Endothelial cell of umbilical vein (primary cell): ENCODE data around the gene RAPGEF3. TPM values are rescaled to one million over a fixed set of nuclear protein-coding genes. Genes with fewer than 3 reads are reported as not detected.

ENCODE experiments used
- BruUV-seq: library from RNA; stranded (reverse); fragments of 400-500 nt; replicated peaks from 2 replicates; lab custom pipeline; 2021; lab: Mats Ljungman, UMichigan
- CTCF ChIA-PET: fragments of 300-600, 350-600 bp; sonication (Branson Sonifier 250); formaldehyde crosslinking; loops from one replicate; lab custom pipeline; 2021; ENCODE audit warnings: antibody characterized with exemption, inconsistent platforms; lab: Charles Lee
- POLR2A ChIA-PET: fragments of 300-600, 350-600 bp; sonication (Branson Sonifier 250); formaldehyde crosslinking; loops from one replicate; lab custom pipeline; 2021; ENCODE audit warnings: antibody characterized with exemption, inconsistent platforms; lab: Charles Lee
- DNase-seq: peaks from one replicate; pipeline ENCODE4 v3.0.0-alpha.2; 2011; ENCODE audit warnings: low read depth, low spot score
- FAIRE-seq: peaks from 2 replicates; lab custom pipeline; 2011; peaks lifted over from hg19 to GRCh38; lab: Jason Lieb, UNC
- H2AFZ ChIP-seq: 2 replicates; pipeline ENCODE4 v1.6.0; 2012; ENCODE audit warnings: low read depth, low read length, control low read depth, inconsistent platforms
- H3K27ac ChIP-seq: 2 replicates; pipeline ENCODE4 v1.5.1; 2011; ENCODE audit warnings: low read depth, mild to moderate bottlenecking, control low read depth, low read length, moderate library complexity; ENCODE audit not compliant: insufficient read depth
- H3K27me3 ChIP-seq, 2 experiments: 2 replicates each; pipeline versions ENCODE4 v1.6.0 to v1.6.1; 2011; ENCODE audit warnings: low read length in 2 of 2, mixed read lengths in 1 of 2; ENCODE audit not compliant: control insufficient read depth in 2 of 2, insufficient read depth in 2 of 2
- H3K36me3 ChIP-seq, 2 experiments: 2 replicates in 1 of 2; 3 replicates in 1 of 2; pipeline ENCODE4 v1.5.1; 2011; ENCODE audit warnings: low read length in 2 of 2, mild to moderate bottlenecking in 1 of 2, moderate library complexity in 1 of 2; ENCODE audit not compliant: control insufficient read depth in 2 of 2, insufficient read depth in 2 of 2; ENCODE audit errors: extremely low read depth in 1 of 2
- H3K4me1 ChIP-seq: 3 replicates; pipeline ENCODE4 v1.5.1; 2011; ENCODE audit warnings: mild to moderate bottlenecking, low read length; ENCODE audit not compliant: control insufficient read depth, insufficient read depth; ENCODE audit errors: extremely low read depth
- H3K4me2 ChIP-seq: 2 replicates; pipeline ENCODE4 v1.6.1; 2011; ENCODE audit warnings: low read length, control low read depth, mixed read lengths; ENCODE audit not compliant: insufficient read depth
- H3K4me3 ChIP-seq, 3 experiments: fragments of 200-600 bp in 1 of 3; sonication (generic), shearing (Covaris generic) in 1 of 3; replicated peaks in 1 of 3; 2 replicates each; pipeline ENCODE4 v1.5.1; 2011 to 2016; ENCODE audit warnings: control low read depth in 3 of 3, low read length in 3 of 3, mild to moderate bottlenecking in 2 of 3, inconsistent platforms in 1 of 3, low read depth in 1 of 3, moderate library complexity in 1 of 3; ENCODE audit not compliant: insufficient read depth in 1 of 3
- H3K79me2 ChIP-seq: 2 replicates; pipeline ENCODE4 v1.6.0; 2012; ENCODE audit warnings: low read length, inconsistent platforms; ENCODE audit not compliant: control insufficient read depth, insufficient read depth
- H3K9ac ChIP-seq: replicated peaks from 2 replicates; pipeline ENCODE3; 2011; ENCODE audit warnings: low read length, control low read depth; ENCODE audit not compliant: insufficient read depth; ENCODE audit errors: extremely low read depth
- H3K9me1 ChIP-seq: replicated peaks from 3 replicates; pipeline ENCODE4 v1.6.0; 2011; ENCODE audit warnings: mild to moderate bottlenecking, low read length; ENCODE audit not compliant: control insufficient read depth, insufficient read depth; ENCODE audit errors: extremely low read depth
- H3K9me3 ChIP-seq: replicated peaks from 2 replicates; pipeline ENCODE4 v1.5.1; 2012; ENCODE audit warnings: low read length, inconsistent platforms; ENCODE audit not compliant: control insufficient read depth, insufficient read depth
- H4K20me1 ChIP-seq: replicated peaks from 2 replicates; pipeline ENCODE3; 2011; ENCODE audit warnings: mild to moderate bottlenecking, low read length; ENCODE audit not compliant: control insufficient read depth, insufficient read depth; ENCODE audit errors: extremely low read depth
- EZH2 ChIP-seq: IDR thresholded peaks from 2 replicates; pipeline ENCODE4 v1.6.1; 2012; ENCODE audit warnings: borderline replicate concordance, low read depth, mild to moderate bottlenecking, moderate library complexity, low read length, inconsistent platforms; ENCODE audit not compliant: severe bottlenecking
- FOS ChIP-seq: IDR thresholded peaks from 2 replicates; pipeline ENCODE4 v1.6.1; 2011; ENCODE audit warnings: mild to moderate bottlenecking, low read length, moderate library complexity, borderline replicate concordance; ENCODE audit not compliant: insufficient read depth
- GATA2 ChIP-seq: IDR thresholded peaks from 2 replicates; pipeline ENCODE4 v1.7.0; 2011; ENCODE audit warnings: low read depth, mild to moderate bottlenecking, moderate library complexity, mixed read lengths, low read length; ENCODE audit not compliant: insufficient read length, insufficient read depth
- JUN ChIP-seq: IDR thresholded peaks from 2 replicates; pipeline ENCODE4 v1.6.1; 2011; ENCODE audit warnings: borderline replicate concordance, low read depth; ENCODE audit not compliant: insufficient read length, insufficient read depth
- MAX ChIP-seq: IDR thresholded peaks from 2 replicates; pipeline ENCODE4 v1.6.1; 2011; ENCODE audit not compliant: insufficient read depth, insufficient read length
- MYC ChIP-seq: IDR thresholded peaks from one replicate; pipeline ENCODE4 v1.6.1; 2011; ENCODE audit warnings: mild to moderate bottlenecking, low read depth, low read length
- POLR2A ChIP-seq: IDR thresholded peaks from 2 replicates; pipeline ENCODE4 v1.6.1; 2012; ENCODE audit warnings: low read depth, mild to moderate bottlenecking, control low read depth, low read length
- POLR2AphosphoS5 ChIP-seq: IDR thresholded peaks from 2 replicates; pipeline ENCODE4 v1.6.1; 2012; ENCODE audit warnings: low read depth, mild to moderate bottlenecking, control low read depth, low read length, moderate library complexity; ENCODE audit not compliant: insufficient read depth
- dilution Hi-C: fragments of 300-500 bp; cut with MboI; formaldehyde crosslinking; loops from one replicate; pipeline ENCODE4 v1.15.0; 2019; ENCODE audit warnings: low sequenced_read_pairs; ENCODE audit not compliant: extremely low pct_ligation_motif_present
- intact Hi-C: fragments of 100-400 bp; cut with micrococcal nuclease; formaldehyde crosslinking; loops from one replicate; pipeline ENCODE4 v1.10.0; 2022
- polyA plus RNA-seq, 4 experiments: library from polyadenylated mRNA; depleted of rRNA in 3 of 4; stranded (reverse) in 3 of 4; unstranded in 1 of 4; fragments of >200 nt; gene quantifications; 2 replicates each; pipeline versions ENCODE4 v1.2.1 to v1.2.3, GENCODE V29; 2011 to 2012; ENCODE audit warnings: missing spikeins in 1 of 4
- total RNA-seq: library from RNA; stranded (reverse); gene quantifications from 2 replicates; pipeline ENCODE4 v1.2.3, GENCODE V29; 2021
- TF ChIP-seq, protein P1 (sequence below), 2 donors: IDR thresholded peaks; 1 replicate in 1 of 2; 2 replicates in 1 of 2; pipeline ENCODE4 v1.5.1; 2011; ENCODE audit warnings: low read length in 2 of 2, mild to moderate bottlenecking in 2 of 2, moderate library complexity in 2 of 2, control low read depth in 1 of 2, inconsistent platforms in 1 of 2, low read depth in 1 of 2; ENCODE audit not compliant: insufficient read depth in 1 of 2; ENCODE audit errors: extremely low read depth in 1 of 2

RAPGEF3 gene
- total and polyA plus RNA-seq, 2 donors (not counting 3 experiments of a cell fraction or from before 2014, with no cell fraction given), result 34.5 to 55.1 TPM

DNA sequence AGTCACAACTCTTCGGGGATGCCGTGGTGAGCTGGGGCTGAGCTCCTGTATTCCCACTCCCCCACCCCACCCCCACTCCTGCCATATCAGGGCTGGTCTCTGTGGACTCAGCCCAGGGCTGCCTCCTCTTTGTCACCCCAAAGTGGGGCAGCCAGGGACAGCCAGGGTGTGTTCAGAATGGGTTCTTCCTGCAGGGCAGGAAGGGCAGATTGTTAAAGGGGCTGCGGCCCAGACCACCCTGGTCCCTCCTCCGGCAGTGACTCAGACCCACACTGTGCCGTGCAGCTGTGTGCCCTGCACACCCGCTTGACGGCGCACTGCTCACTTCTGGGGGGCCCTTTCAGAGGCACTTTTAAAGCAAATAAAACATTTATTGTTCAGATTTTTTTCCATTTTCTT, 23.7 kb upstream of the RAPGEF3 start:
- CTCF ChIA-PET, result interaction anchor here (0.9 to 10.4 kb wide), 12 partner anchors 12 to 69 kb away, joined by 3 to 244 read pairs (median 6); no protein-coding TSS in a partner anchor
- H2AFZ ChIP-seq, result no peak overlapping the region
- peak; percentile 44 for FAIRE-seq
- H3K4me3 ChIP-seq, result no peak overlapping the region
- H3K79me2 ChIP-seq, result no peaks in the 10 kb centered on the region
- H3K4me2 ChIP-seq, result no peak overlapping the region
- TF ChIP-seq POLR2AphosphoS5 (peak; percentile 53), MAX (no peak), JUN (no peak), MYC (no peak), FOS (no peak), EZH2 (no peak), POLR2A (peak; percentile 4), GATA2 (no peak)
- TF ChIP-seq, protein P1, sequence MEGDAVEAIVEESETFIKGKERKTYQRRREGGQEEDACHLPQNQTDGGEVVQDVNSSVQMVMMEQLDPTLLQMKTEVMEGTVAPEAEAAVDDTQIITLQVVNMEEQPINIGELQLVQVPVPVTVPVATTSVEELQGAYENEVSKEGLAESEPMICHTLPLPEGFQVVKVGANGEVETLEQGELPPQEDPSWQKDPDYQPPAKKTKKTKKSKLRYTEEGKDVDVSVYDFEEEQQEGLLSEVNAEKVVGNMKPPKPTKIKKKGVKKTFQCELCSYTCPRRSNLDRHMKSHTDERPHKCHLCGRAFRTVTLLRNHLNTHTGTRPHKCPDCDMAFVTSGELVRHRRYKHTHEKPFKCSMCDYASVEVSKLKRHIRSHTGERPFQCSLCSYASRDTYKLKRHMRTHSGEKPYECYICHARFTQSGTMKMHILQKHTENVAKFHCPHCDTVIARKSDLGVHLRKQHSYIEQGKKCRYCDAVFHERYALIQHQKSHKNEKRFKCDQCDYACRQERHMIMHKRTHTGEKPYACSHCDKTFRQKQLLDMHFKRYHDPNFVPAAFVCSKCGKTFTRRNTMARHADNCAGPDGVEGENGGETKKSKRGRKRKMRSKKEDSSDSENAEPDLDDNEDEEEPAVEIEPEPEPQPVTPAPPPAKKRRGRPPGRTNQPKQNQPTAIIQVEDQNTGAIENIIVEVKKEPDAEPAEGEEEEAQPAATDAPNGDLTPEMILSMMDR (IDR thresholded peaks at IDR 0.05; ENCODE audit: extremely low read depth in 1 of 2, insufficient read depth in 1 of 2, low read depth in 1 of 2, low read length in 2 of 2), result peak; percentile 6 to 27
- no peaks in the 10 kb centered on the region for H3K9me1 ChIP-seq
- intact Hi-C loops (loop anchor here (5.0 kb wide), 1 partner anchor 35 kb away; the partner anchor contains the start of gene HDAC7), dilution Hi-C loops (no loop called here)
- peaks cover 21% of the 10 kb centered on the region for H3K4me1 ChIP-seq
- no peak overlapping the region for H3K27ac ChIP-seq
- H4K20me1 ChIP-seq, result no peaks in the 10 kb centered on the region
- POLR2A ChIA-PET, result interaction anchor here (0.5 to 1.5 kb wide), 2 partner anchors 15 to 56 kb away, joined by 3 to 8 read pairs; no protein-coding TSS in a partner anchor
- no TSS peak for BruUV-seq
- no peaks in the 10 kb centered on the region for H3K27me3 ChIP-seq
- no peaks in the 10 kb centered on the region for H3K9me3 ChIP-seq
- no peak overlapping the region for H3K9ac ChIP-seq
- H3K36me3 ChIP-seq, result peaks cover 24 to 48% of the 10 kb centered on the region in 2 experiments
- DNase-seq, result no peak
